Measurements from ENCODE around the gene ADAP2.
A peak's percentile ranks its signal among the peaks of the same experiment; 100 is the strongest.
"Not testable (repeated sequence)": the region's sequence is repeated elsewhere in the genome, so short reads cannot be mapped to it uniquely, and the experiment has no call there.

The ADAP2 gene

DNA sequence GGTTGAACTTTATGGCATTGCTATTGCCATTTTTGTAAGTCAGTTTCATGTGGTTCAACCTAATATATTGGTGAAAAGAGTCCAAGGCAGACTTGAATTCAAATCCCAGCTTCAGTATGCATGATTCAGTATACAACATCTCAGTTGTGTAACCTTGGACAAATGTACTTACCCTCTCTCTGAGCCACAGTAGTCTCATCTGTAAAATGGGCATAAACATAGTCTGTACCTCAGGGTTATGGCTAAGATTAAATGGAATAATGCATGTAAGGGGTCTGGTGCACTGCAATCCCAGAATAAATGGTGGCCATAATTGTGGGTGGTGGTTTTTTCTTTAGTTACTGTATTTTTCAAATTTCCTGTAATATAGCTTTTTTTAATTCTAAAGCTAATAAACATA is 4.7 kb upstream of the ADAP2 start:
- Histone ChIP-seq H3K4me3 (ENCODE audit: low read length) (no peak overlapping the region), H3K36me3 (ENCODE audit: insufficient read depth, low read length) (no peaks in the 10 kb centered on the region), H3K27me3 (ENCODE audit: insufficient read depth, low read length) (peaks cover 25% of the 10 kb centered on the region), H3K9ac (ENCODE audit: low read depth, low read length) (no peak overlapping the region), H3K27ac (ENCODE audit: low read depth, low read length) (no peak overlapping the region), H3K9me3 (ENCODE audit: insufficient read depth, low read depth, low read length) (no peaks in the 10 kb centered on the region), H3K4me1 (ENCODE audit: insufficient read depth, low read length) (peaks cover 6% of the 10 kb centered on the region)

DNA sequence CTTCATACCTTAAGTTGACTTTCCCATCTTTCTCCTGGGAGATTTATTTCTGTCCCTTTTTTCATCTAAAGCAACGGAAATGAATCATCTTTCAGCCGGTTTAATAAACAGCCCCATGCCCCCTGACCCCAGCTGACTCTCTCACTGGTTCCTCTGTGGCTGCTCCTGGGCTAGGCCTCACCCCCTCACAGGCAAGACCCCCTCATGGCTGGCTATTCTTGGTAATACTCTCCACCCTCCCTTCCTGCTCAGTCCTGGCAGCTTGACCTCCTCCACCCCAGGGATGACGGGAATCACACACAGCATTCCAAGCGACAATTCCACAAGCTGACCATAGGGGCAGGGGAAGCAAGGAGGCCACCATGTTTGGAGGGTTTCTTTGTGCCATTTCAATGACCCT is 1.5 kb upstream of the ADAP2 start:
- Histone ChIP-seq H3K27me3 (ENCODE audit: insufficient read depth, low read length) (peaks cover 53% of the 10 kb centered on the region), H3K9ac (ENCODE audit: low read depth, low read length) (no peak overlapping the region), H3K4me3 (ENCODE audit: low read length) (no peak overlapping the region), H3K36me3 (ENCODE audit: insufficient read depth, low read length) (no peaks in the 10 kb centered on the region), H3K27ac (ENCODE audit: low read depth, low read length) (no peak overlapping the region), H3K4me1 (ENCODE audit: insufficient read depth, low read length) (peaks cover 6% of the 10 kb centered on the region), H3K9me3 (ENCODE audit: insufficient read depth, low read depth, low read length) (no peaks in the 10 kb centered on the region)
- 65% methylated on average over 4 of the region's 4 CpGs for WGBS

- no peaks in the 10 kb centered on the region for H3K36me3 ChIP-seq (ENCODE audit: insufficient read depth, low read length)
- no peaks in the 10 kb centered on the region for H3K9me3 ChIP-seq (ENCODE audit: insufficient read depth, low read depth, low read length)
- peaks cover 53% of the 10 kb centered on the region for H3K27me3 ChIP-seq (ENCODE audit: insufficient read depth, low read length)
- H3K4me3 ChIP-seq (ENCODE audit: low read length), result peak overlapping the region; percentile 54
- WGBS, result 93% methylated on average over 9 of the region's 11 CpGs
- no peak overlapping the region for H3K27ac ChIP-seq (ENCODE audit: low read depth, low read length)
- no peak overlapping the region for H3K9ac ChIP-seq (ENCODE audit: low read depth, low read length)
- H3K4me1 ChIP-seq (ENCODE audit: insufficient read depth, low read length), result peaks cover 6% of the 10 kb centered on the region
Observed at GRCh38 chr17:30920683-30921543, 832 bp upstream of the ADAP2 start.

GRCh38 chr17:30922235-30923030 is 688 bp downstream of the ADAP2 start:
- Histone ChIP-seq H3K27ac (ENCODE audit: low read depth, low read length) (no peak overlapping the region), H3K4me1 (ENCODE audit: insufficient read depth, low read length) (peaks cover 6% of the 10 kb centered on the region), H3K36me3 (ENCODE audit: insufficient read depth, low read length) (no peaks in the 10 kb centered on the region), H3K9me3 (ENCODE audit: insufficient read depth, low read depth, low read length) (no peaks in the 10 kb centered on the region), H3K27me3 (ENCODE audit: insufficient read depth, low read length) (peaks cover 59% of the 10 kb centered on the region), H3K9ac (ENCODE audit: low read depth, low read length) (peak overlapping the region; percentile 16; the same call in 1 of the 2 replicates), H3K4me3 (ENCODE audit: low read length) (peak overlapping the region; percentile 54)
- 5% methylated on average over 66 of the region's 66 CpGs for WGBS

- 84% methylated on average over 2 of the region's 2 CpGs for WGBS
- Histone ChIP-seq H3K27ac (ENCODE audit: low read depth, low read length) (no peak overlapping the region), H3K4me3 (ENCODE audit: low read length) (no peak overlapping the region), H3K9ac (ENCODE audit: low read depth, low read length) (no peak overlapping the region), H3K36me3 (ENCODE audit: insufficient read depth, low read length) (no peaks in the 10 kb centered on the region), H3K9me3 (ENCODE audit: insufficient read depth, low read depth, low read length) (no peaks in the 10 kb centered on the region), H3K27me3 (ENCODE audit: insufficient read depth, low read length) (peaks cover 56% of the 10 kb centered on the region), H3K4me1 (ENCODE audit: insufficient read depth, low read length) (peaks cover 6% of the 10 kb centered on the region)
Observed at GRCh38 chr17:30924341-30924740, 2.6 kb downstream of the ADAP2 start.

- Histone ChIP-seq H3K4me1 (ENCODE audit: insufficient read depth, low read length) (0 out of 2 replicates have a peak, but pooled peaks cover 1% of the 10 kb centered on the region), H3K27ac (ENCODE audit: low read depth, low read length) (no peak overlapping the region), H3K36me3 (ENCODE audit: insufficient read depth, low read length) (no peaks in the 10 kb centered on the region), H3K9me3 (ENCODE audit: insufficient read depth, low read depth, low read length) (no peaks in the 10 kb centered on the region), H3K9ac (ENCODE audit: low read depth, low read length) (no peak overlapping the region), H3K4me3 (ENCODE audit: low read length) (no peak overlapping the region), H3K27me3 (ENCODE audit: insufficient read depth, low read length) (peaks cover 39% of the 10 kb centered on the region)
- WGBS, result 83% methylated on average over 5 of the region's 6 CpGs
Observed at GRCh38 chr17:30926516-30926915, 4.8 kb downstream of the ADAP2 start.

DNA sequence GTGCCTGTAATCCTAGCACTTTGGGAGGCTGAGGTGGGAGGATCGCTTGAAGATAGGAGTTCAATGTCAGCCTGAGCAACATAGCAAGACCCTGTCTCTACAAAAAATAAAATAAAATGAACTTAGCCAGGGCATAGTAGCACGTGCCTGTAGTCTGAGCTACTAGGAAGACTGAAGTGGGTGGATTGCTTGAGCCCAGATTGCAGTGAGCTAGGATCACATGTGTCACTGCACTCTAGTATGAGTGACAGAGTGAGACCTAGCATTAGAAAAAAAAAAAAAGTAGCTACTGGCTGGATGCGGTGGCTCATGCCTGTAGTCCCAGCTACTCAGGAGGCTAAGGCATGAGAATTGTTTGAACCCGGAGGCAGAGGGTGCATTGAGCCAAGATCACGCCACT is 6.0 kb downstream of the ADAP2 start:
- 93% methylated on average over 5 of the region's 5 CpGs for WGBS
- Histone ChIP-seq H3K9ac (ENCODE audit: low read depth, low read length) (no peak overlapping the region), H3K4me3 (ENCODE audit: low read length) (no peak overlapping the region), H3K27ac (ENCODE audit: low read depth, low read length) (no peak overlapping the region), H3K36me3 (ENCODE audit: insufficient read depth, low read length) (no peaks in the 10 kb centered on the region), H3K27me3 (ENCODE audit: insufficient read depth, low read length) (peaks cover 27% of the 10 kb centered on the region), H3K9me3 (ENCODE audit: insufficient read depth, low read depth, low read length) (no peaks in the 10 kb centered on the region), H3K4me1 (ENCODE audit: insufficient read depth, low read length) (no peaks in the 10 kb centered on the region)

DNA sequence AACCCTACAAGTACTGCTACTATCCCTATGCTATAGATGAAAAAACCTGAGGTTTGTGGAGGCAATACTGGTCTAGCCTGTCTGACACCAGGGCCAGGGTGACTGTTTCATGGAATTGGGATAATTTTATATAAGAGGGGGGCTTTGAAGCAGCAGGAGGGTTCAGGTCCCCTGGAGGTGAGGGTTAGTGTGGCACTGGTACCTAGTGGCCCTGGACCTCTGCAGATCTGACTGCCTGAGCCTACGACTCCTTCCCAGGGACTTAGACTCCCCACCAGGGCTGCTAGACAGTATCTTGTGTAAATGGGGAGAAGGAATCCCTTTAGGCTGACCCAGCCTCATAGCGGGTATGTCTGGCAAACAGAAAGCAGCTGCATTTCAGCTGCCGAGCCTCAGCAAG is 6.8 kb downstream of the ADAP2 start:
- H3K4me1 ChIP-seq (ENCODE audit: insufficient read depth, low read length), result no peaks in the 10 kb centered on the region
- H3K27ac ChIP-seq (ENCODE audit: low read depth, low read length), result no peak overlapping the region
- H3K36me3 ChIP-seq (ENCODE audit: insufficient read depth, low read length), result no peaks in the 10 kb centered on the region
- no peak overlapping the region for H3K9ac ChIP-seq (ENCODE audit: low read depth, low read length)
- 91% methylated on average over 3 of the region's 3 CpGs for WGBS
- H3K4me3 ChIP-seq (ENCODE audit: low read length), result no peak overlapping the region
- peaks cover 19% of the 10 kb centered on the region for H3K27me3 ChIP-seq (ENCODE audit: insufficient read depth, low read length)
- H3K9me3 ChIP-seq (ENCODE audit: insufficient read depth, low read depth, low read length), result no peaks in the 10 kb centered on the region

- Histone ChIP-seq H3K4me3 (ENCODE audit: low read length) (no peak overlapping the region), H3K9ac (ENCODE audit: low read depth, low read length) (no peak overlapping the region), H3K27ac (ENCODE audit: low read depth, low read length) (no peak overlapping the region), H3K36me3 (ENCODE audit: insufficient read depth, low read length) (no peaks in the 10 kb centered on the region), H3K4me1 (ENCODE audit: insufficient read depth, low read length) (no peaks in the 10 kb centered on the region), H3K27me3 (ENCODE audit: insufficient read depth, low read length) (peaks cover 13% of the 10 kb centered on the region), H3K9me3 (ENCODE audit: insufficient read depth, low read depth, low read length) (no peaks in the 10 kb centered on the region)
- 81% methylated on average over 8 of the region's 8 CpGs for WGBS
Observed at GRCh38 chr17:30929081-30929633, 7.4 kb downstream of the ADAP2 start.

DNA sequence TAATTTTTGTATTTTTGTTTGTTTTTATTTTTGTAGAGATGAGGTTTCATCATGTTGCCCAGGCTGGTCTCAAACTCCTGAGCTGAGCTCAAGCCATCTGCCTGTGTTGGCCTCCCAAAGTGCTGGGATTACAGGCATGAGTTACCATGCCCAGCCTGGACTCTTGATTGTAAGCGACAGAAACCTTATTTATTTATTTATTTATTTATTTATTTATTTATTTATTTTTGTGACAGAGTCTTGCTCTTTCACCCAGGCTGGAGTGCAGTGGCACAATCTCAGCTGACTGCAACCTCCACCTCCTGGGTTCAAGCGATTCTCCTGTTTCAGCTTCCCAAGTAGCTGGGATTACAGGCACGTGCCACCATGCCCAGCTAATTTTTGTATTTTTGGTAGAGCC is 8.1 kb downstream of the ADAP2 start:
- not testable (repeated sequence) for H3K36me3 ChIP-seq (ENCODE audit: insufficient read depth, low read length); H3K9me3 ChIP-seq (ENCODE audit: insufficient read depth, low read depth, low read length); H3K4me1 ChIP-seq (ENCODE audit: insufficient read depth, low read length); H3K27ac ChIP-seq (ENCODE audit: low read depth, low read length); H3K27me3 ChIP-seq (ENCODE audit: insufficient read depth, low read length); H3K9ac ChIP-seq (ENCODE audit: low read depth, low read length); H3K4me3 ChIP-seq (ENCODE audit: low read length)
- WGBS, result 85% methylated on average over 2 of the region's 3 CpGs

DNA sequence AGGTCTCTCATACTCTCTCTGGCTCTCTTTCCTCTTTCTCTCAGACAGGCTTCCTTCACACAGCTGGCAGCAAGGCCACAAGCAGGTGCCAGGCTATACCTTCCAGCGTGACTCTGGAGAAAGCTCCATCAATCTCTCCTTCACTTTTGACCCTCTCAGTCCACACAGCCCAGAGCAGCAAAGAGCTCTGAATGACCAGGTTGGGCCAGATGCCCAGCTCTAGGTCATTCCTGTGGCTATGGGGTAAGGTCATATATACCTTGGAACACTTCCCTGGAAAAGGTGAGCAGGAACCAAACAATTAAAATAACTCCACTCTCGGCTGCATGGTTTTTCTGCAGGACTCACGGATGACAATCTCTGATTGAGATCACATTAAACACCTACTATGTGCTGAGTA is 8.8 kb downstream of the ADAP2 start:
- H3K4me1 ChIP-seq (ENCODE audit: insufficient read depth, low read length), result no peaks in the 10 kb centered on the region
- WGBS, result 100% methylated on average over 3 of the region's 3 CpGs
- H3K9me3 ChIP-seq (ENCODE audit: insufficient read depth, low read depth, low read length), result no peaks in the 10 kb centered on the region
- no peak overlapping the region for H3K27ac ChIP-seq (ENCODE audit: low read depth, low read length)
- no peak overlapping the region for H3K9ac ChIP-seq (ENCODE audit: low read depth, low read length)
- H3K4me3 ChIP-seq (ENCODE audit: low read length), result no peak overlapping the region
- H3K27me3 ChIP-seq (ENCODE audit: insufficient read depth, low read length), result peaks cover 7% of the 10 kb centered on the region; the same call in 1 of the 2 replicates
- H3K36me3 ChIP-seq (ENCODE audit: insufficient read depth, low read length), result no peaks in the 10 kb centered on the region

Measured in HUES64 (cell line).